ENCODE data around the gene UNC5C. TPM values are rescaled to one million over a fixed set of nuclear protein-coding genes. Genes with fewer than 3 reads are reported as not detected.

UNC5C gene
- total RNA-seq, 4 donors from 2014 or later, result 1.2 to 5.0 (median 3.0) TPM

DNA sequence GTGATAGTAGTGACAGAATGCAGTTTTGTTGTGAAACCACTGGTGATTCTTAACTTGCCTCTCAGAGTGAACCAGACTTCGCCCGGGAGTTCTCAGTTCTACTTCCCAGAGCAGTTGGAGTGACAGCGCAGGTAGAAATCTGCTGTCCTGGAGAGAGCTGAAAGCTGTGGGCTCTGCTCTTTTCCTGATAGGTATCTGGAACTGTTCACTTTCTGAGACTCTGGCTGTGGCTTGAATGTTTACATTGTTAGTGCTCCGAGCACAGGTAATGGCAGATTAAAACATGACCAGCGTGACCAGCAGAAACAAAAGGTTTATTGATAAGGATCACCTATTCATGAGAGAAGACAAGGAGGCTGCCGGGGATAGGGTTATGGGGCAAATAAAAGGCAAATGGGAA lies 430.3 kb downstream of the UNC5C start:
- no peak overlapping the region for H3K4me3 ChIP-seq
- TF ChIP-seq POLR2A (IDR thresholded peaks at IDR 0.05) (no peak), EP300 (IDR thresholded peaks at IDR 0.05) (no peak)
- TF ChIP-seq, protein P1, sequence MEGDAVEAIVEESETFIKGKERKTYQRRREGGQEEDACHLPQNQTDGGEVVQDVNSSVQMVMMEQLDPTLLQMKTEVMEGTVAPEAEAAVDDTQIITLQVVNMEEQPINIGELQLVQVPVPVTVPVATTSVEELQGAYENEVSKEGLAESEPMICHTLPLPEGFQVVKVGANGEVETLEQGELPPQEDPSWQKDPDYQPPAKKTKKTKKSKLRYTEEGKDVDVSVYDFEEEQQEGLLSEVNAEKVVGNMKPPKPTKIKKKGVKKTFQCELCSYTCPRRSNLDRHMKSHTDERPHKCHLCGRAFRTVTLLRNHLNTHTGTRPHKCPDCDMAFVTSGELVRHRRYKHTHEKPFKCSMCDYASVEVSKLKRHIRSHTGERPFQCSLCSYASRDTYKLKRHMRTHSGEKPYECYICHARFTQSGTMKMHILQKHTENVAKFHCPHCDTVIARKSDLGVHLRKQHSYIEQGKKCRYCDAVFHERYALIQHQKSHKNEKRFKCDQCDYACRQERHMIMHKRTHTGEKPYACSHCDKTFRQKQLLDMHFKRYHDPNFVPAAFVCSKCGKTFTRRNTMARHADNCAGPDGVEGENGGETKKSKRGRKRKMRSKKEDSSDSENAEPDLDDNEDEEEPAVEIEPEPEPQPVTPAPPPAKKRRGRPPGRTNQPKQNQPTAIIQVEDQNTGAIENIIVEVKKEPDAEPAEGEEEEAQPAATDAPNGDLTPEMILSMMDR (IDR thresholded peaks at IDR 0.05), result no peak
- H3K27ac ChIP-seq, result no peak overlapping the region
- no peaks in the 10 kb centered on the region for H3K4me1 ChIP-seq
- no peak for DNase-seq (ENCODE audit: low spot score in 2 of 2)
- no peaks in the 10 kb centered on the region for H3K9me3 ChIP-seq
- WGBS, 2 donors, result 75 to 78% methylated on average over 6 of the region's 6 CpGs
- no peaks in the 10 kb centered on the region for H3K27me3 ChIP-seq
- peaks cover 0 to 12% (median 0%) of the 10 kb centered on the region in 3 donors for H3K36me3 ChIP-seq

DNA sequence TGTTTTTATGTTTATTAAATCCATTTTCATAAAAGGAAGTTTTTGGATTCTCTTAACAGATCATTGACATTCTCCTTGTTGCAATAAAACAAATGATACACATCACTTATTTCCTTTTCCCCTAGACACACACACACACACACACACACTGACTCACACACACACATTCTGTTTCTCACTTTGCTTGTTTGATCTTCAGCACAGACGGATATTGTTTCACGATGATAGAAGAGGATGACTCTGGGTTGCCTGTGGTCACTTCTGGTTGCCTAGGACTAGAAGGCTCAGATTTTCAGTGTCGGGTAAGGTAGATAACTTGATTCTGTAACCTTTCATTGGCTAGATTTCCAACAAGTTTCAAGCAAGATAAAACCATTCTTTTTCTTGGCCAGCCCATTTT lies 434.3 kb downstream of the UNC5C start:
- Histone ChIP-seq H3K36me3 (peaks cover 0 to 12% (median 0%) of the 10 kb centered on the region in 3 donors), H3K27ac (no peak overlapping the region), H3K4me3 (no peak overlapping the region), H3K4me1 (peaks cover 0 to 4% (median 0%) of the 10 kb centered on the region in 4 donors), H3K9me3 (no peaks in the 10 kb centered on the region), H3K27me3 (no peaks in the 10 kb centered on the region)
- 90 to 96% methylated on average over 3 of the region's 3 CpGs for WGBS, 2 donors
- TF ChIP-seq EP300 (IDR thresholded peaks at IDR 0.05) (no peak), POLR2A (IDR thresholded peaks at IDR 0.05) (no peak)
- TF ChIP-seq, protein P1 (IDR thresholded peaks at IDR 0.05), result no peak
- DNase-seq (ENCODE audit: low spot score in 2 of 2), result no peak

Measured in tibial nerve (tissue), 4 donors.